Right cardiac atrium (tissue), 5 donors: ENCODE data around the gene CSNK1G2. TPM values are rescaled to one million over a fixed set of nuclear protein-coding genes. Genes with fewer than 3 reads are reported as not detected.
A peak's percentile ranks its signal among the peaks of the same experiment; 100 is the strongest.

Experiments used
- ATAC-seq, 2 donors: fragments of 200-7000 bp; cut with Tn5 transposase; one replicate each; pipeline versions ENCODE4 v1.8.0 to v1.9.1; 2020; ENCODE audit warnings: moderate library complexity in 2 of 2, mild to moderate bottlenecking in 1 of 2
- DNase-seq, 3 donors: peaks; one replicate each; pipeline ENCODE4 v3.0.0-alpha.2; 2020
- H3K27ac ChIP-seq: one replicate; pipeline ENCODE4 v1.5.1; 2013; ENCODE audit warnings: mild to moderate bottlenecking, low read length, control low read depth, moderate library complexity
- H3K27me3 ChIP-seq: one replicate; pipeline ENCODE4 v1.6.1; 2013; ENCODE audit not compliant: control insufficient read depth, insufficient read depth
- H3K4me1 ChIP-seq: one replicate; pipeline ENCODE4 v1.6.1; 2013; ENCODE audit warnings: low read length; ENCODE audit not compliant: control insufficient read depth, insufficient read depth
- H3K4me3 ChIP-seq: one replicate; pipeline ENCODE4 v1.5.1; 2013; ENCODE audit warnings: low read length, control low read depth
- H3K9me3 ChIP-seq: one replicate; pipeline ENCODE4 v1.6.1; 2013; ENCODE audit warnings: low read length; ENCODE audit not compliant: control insufficient read depth
- WGBS: extraction: QIAGEN DNeasy Blood & Tissue Kit; methylation state at CpG from one replicate; pipeline ENCODE4 v1.1.7; 2013; 5-methylcytosine and 5-hydroxymethylcytosine counted together
- intact Hi-C, 4 donors: fragments of 100-400 bp; cut with DNase I; formaldehyde crosslinking; loops; one replicate each; pipeline versions ENCODE4 v1.11.0 to v1.14.0; 2022 to 2023
- polyA plus RNA-seq: library from polyadenylated mRNA; stranded (reverse); fragments of 200-250 nt; gene quantifications from one replicate; pipeline ENCODE4 v1.2.3, GENCODE V29; 2013
- total RNA-seq, 4 donors: library from RNA; stranded (reverse); fragmentation: NEBNext Ultra II Directional; extraction: Animal tissue kit (Norgen Biotek cat#: 25700); gene quantifications; one replicate each; pipeline ENCODE4 v1.2.1, GENCODE V29; 2021
- donor health status: healthy with polysubstance abuse.
- donor health status: DM: no; HTN: yes; CAD: no.
- donor health status: DM: no; HTN: no; CAD: no.
- donor health status: DM: no; HTN: yes; CAD: no; lungs with severe emphysema.
- donor health status: DM: yes; HTN: yes; CAD: no.

The CSNK1G2 gene
- total and polyA plus RNA-seq, 5 donors = 25.6 to 32.2 (median 30.2) TPM

DNA sequence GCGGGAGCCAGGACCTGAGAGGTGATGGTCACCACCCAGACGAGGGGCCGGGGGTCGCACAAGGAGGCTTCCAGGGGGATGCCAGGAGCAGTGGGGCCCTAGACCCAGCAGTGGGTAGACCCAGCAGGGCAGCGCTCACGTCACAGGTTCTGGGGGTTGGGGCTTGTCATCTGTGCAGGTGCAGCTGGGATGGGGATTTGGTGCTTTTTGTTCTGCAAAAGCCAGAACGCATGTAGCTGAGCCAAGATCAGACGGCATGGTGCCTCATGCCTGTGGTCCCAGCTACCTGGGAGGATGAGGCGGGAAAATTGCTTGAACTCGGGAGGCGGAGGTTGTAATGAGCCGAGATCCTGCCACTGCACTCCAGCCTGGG, 15.1 kb downstream of the CSNK1G2 start:
- intact Hi-C loops = no loop called here
- H3K4me1 ChIP-seq = no peaks in the 10 kb centered on the region

DNA sequence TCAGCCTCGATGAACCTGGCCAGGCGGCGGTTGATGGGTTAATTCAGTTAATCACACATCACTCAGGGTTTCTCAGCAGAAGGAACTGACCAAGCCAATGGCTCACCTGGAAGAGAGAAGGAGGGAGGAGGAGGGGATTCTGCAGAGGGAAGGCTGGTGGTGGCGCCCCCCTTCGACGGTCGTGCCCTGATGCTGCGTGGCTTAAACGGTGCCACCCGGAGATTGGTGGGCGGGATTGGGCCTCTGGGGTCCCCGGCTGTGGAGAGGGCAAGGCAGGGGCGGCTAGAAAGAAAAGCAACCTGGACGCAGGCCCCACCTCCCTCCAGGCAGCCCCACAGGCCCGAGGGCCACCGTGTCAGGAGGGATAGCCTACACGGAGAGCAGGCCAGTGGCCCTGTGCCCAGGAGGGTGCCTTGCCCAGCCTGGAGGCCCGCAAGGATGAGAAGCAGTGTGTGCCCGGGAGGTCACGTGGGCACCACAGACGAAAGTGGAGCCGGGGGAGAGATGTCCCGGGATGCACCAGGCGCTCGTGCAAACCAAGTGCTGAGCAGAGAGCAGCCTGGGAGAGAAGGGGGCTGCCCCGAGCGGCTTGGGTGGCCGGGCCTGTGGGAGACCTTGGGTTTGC, 16.0 kb downstream of the CSNK1G2 start:
- H3K9me3 ChIP-seq = no peaks in the 10 kb centered on the region
- ATAC-seq = peak; percentile 14 to 18
- WGBS = 77% methylated on average over 28 of the region's 28 CpGs
- no peak overlapping the region for H3K4me3 ChIP-seq
- no peaks in the 10 kb centered on the region for H3K4me1 ChIP-seq
- peak; percentile 20 to 74 (median 54) for DNase-seq
- intact Hi-C loops = no loop called here
- H3K27me3 ChIP-seq = no peaks in the 10 kb centered on the region
- H3K27ac ChIP-seq = no peak overlapping the region

More for the DNA sequence above, 15.1 kb downstream of the CSNK1G2 start:
- Histone ChIP-seq H3K27ac (no peak overlapping the region), H3K4me3 (no peak overlapping the region), H3K9me3 (no peaks in the 10 kb centered on the region), H3K27me3 (no peaks in the 10 kb centered on the region)
- WGBS = 95% methylated on average over 12 of the region's 12 CpGs
- ATAC-seq (no peak), DNase-seq (peak in 1 of 3 donors; percentile 51)

DNA sequence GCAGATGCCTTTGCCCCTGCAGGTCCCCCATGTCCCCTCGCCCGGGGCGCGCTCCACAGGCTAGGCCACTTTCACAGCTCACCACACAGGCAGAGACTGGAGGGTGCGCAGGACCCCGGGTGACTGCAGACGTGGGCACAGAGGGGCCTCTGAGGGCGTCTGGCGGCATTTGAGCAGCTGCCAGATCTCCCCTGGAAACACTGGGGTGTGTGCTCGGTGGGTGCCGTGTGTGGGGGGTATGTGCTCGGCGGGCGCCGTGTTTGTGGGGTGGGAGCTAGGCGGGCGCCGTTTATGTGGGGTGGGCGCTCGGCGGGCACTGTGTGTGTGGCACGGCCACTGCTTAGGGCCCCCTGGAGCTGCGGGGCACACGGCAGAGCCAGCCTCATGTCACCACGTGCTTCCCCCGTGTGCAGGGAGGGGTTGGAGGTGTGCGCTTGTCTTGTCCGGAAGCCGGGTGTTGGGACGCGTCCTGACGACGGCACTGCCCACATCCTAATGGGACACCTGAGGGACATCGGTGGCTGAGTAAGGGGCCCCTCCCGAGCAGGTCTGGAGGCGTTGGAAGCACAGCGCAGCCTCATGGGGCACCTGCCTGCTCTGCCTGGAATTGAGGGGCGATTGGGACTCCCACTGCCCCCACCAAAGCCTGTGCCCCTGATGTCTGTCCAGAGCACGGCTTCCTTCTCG, 16.7 kb downstream of the CSNK1G2 start:
- Histone ChIP-seq H3K9me3 (no peaks in the 10 kb centered on the region), H3K4me3 (no peak overlapping the region), H3K27me3 (no peaks in the 10 kb centered on the region), H3K4me1 (no peaks in the 10 kb centered on the region), H3K27ac (no peak overlapping the region)
- ATAC-seq (peak in 1 of 2 donors; percentile 2), DNase-seq (peak in 1 of 3 donors; percentile 49)
- WGBS = 84% methylated on average over 40 of the region's 40 CpGs
- intact Hi-C loops = no loop called here

DNA sequence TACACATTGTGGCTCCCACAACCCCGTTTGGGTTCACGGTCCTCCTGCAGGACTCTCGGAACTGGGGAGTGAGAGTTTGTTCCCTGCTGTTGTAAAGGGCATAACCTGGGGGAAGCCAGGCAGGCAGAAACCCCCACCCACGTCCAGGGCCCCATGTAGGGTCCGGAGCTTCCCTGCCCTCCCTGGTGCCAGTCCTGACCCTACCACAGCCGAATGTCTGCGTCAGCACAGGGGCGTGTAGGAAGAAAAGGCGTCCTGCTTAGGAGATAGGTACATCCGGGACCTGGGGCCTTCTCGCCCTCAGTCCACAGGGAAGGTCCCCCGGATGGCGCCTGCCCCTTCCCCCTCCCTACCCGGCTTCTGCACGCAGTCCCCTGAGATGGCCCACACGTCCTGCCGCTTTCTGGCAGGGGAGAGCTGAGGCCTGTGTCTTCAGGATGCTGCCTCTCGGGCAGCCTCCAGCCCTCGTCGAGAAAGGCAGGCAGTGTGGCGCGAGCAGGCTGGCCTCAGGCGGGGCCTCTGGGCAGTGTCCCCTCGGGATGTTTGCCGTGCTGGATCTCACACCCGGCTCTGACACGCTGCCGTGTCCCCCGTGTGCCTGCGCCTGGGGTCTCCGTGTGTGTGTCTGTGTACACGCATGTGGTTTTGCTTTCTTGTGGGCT, 19.1 kb downstream of the CSNK1G2 start:
- H3K27ac ChIP-seq = no peak overlapping the region
- H3K27me3 ChIP-seq = no peaks in the 10 kb centered on the region
- intact Hi-C loops = no loop called here
- no peaks in the 10 kb centered on the region for H3K4me1 ChIP-seq
- H3K4me3 ChIP-seq = no peak overlapping the region
- WGBS = 91% methylated on average over 32 of the region's 32 CpGs
- no peaks in the 10 kb centered on the region for H3K9me3 ChIP-seq
- ATAC-seq = no peak
- peak in 1 of 3 donors; percentile 28 for DNase-seq

DNA sequence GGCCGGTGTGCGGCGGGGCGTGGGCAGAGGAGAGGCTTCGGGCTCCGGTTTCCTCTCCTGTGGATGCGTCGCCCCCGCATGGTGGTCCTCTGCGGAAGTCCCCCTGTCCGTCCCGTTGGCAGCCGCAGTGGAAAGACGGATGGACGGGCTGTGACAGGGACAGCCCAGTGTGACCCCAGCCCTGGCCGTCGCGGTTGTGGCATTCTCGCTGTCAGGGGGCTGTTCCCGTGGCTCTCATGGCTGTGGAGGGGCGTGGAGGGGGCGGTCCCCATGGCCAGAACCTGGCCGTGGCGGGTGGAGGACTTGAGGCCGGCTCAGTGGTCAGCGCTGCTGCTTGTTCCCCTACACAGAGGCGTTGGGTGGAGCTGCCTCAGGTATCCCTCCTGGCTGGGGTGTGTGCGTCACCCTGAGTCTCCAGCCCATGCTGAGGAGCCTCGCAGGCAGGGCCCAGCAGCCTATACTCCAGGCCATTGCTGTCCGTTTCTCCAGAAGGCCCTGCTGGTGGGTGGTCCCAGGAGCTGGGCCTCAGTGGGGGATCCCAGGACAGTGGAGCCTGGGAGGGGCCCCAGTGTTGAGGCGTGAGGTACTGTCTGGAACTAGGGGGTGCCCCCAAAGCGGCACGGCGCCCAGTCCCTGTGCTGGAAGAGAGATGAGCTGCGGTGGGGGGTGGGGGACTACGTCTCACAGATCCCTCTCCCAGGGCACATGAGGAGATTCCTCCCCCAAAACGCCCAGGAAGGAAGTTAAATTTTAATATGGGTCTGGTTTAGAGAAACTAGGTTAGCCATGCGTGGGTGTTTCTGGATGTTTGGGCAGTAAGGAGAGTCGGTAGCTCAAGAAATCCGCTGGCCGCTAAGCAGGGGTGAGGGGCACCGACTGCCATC, 20.3 kb downstream of the CSNK1G2 start:
- Histone ChIP-seq H3K27ac (no peak overlapping the region), H3K4me3 (no peak overlapping the region), H3K9me3 (no peaks in the 10 kb centered on the region), H3K4me1 (no peaks in the 10 kb centered on the region), H3K27me3 (no peaks in the 10 kb centered on the region)
- 90% methylated on average over 42 of the region's 42 CpGs for WGBS
- no peak for ATAC-seq
- DNase-seq = peak in 1 of 3 donors; percentile 30
- intact Hi-C loops = no loop called here

DNA sequence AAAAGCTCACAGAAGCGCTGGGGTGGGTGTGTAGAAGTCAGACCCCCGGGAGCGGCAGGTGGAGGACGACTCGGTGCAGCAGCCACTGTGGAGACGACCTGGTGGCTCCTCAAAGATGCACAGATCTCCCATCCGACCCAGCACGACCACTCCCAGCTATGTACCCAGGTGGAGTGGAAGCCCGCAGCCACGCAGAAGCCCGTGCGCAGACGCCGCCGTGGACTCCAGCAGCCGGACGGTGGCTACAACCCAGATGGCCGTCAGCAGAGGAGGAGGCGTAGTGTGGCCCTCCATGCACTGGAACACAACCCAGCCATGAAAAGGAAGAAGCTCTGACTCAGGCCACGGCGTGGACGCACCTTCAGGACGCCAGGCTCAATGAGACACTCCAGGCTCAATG, 21.7 kb downstream of the CSNK1G2 start:
- WGBS = 93% methylated on average over 23 of the region's 23 CpGs
- DNase-seq = peak in 1 of 3 donors; percentile 33
- Histone ChIP-seq H3K9me3 (no peaks in the 10 kb centered on the region), H3K27ac (no peak overlapping the region), H3K4me1 (no peaks in the 10 kb centered on the region), H3K27me3 (no peaks in the 10 kb centered on the region), H3K4me3 (no peak overlapping the region)
- no peak for ATAC-seq
- intact Hi-C loops = no loop called here

DNA sequence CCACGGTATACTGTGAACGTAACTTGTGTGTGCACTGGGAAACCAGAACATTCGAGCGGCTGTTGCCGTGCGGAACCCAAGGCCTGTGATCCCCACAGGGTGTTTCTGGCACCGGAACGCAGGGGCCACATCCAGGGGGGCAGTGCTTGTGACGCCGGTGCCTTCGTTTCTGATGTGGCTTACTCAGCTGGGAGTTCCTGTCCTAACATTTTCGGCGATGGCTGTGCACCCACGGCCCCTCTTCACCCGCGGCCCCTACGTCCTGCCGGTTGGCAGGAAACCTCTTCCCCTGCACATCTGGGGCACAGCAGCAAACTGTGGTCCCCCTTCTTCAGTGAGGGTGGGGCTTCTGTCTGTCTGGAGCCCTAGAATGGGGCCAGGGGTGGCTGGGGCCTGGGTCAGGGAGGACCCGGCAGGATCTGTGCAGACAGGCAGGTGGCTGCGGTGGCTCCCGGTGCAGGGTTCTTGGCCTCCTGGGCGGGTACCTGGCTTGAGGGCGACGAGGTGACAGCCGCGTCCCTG, 26.2 kb downstream of the CSNK1G2 start:
- Histone ChIP-seq H3K27me3 (no peaks in the 10 kb centered on the region), H3K4me3 (no peak overlapping the region), H3K27ac (no peak overlapping the region), H3K9me3 (no peaks in the 10 kb centered on the region), H3K4me1 (no peaks in the 10 kb centered on the region)
- DNase-seq (peak in 1 of 3 donors; percentile 34), ATAC-seq (no peak)
- intact Hi-C loops = no loop called here
- 88% methylated on average over 26 of the region's 26 CpGs for WGBS

DNA sequence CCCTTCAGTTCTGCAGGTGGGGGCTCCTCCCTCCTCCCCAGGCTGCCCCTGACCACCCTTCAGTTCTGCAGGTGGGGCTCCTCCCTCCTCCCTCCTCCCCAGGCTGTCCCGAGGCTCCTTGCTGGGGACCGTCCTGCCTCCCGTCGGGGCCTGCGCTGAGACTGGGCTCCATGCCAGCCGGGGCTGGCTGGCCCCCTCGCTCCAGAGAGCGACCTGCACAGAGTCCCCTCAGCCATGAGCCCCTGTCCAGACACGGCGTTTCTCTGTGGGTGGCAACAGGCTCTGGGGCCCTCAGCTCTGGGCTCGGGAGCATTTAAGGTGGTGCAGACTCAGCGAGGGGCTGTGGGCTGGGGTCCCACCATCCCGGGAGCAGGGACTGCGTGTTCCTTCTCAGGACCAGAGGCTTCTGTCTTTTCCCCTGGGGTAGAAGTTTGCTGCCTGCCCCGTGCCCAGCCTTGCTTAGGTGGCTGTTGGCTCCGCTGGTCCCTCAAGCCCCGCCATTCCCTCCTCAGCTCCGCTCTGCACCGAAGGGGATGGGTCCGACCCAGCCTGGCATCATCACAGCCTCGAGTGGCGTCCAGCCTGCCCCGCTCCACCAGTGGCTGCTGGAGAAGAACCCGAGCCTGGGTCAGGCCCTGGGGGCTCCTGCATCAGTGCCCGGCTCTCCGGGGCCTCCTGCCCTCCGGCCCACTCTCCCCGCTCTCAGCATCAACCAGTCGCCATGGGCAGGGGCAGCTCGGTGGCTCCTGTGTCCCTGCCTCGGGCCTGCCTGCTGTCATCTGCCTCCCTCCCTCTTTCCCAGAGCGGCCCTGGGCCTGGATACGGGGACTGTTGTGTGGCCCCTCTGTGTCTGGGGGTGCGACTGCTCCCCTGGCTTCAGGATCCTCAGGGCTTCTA, 27.6 kb downstream of the CSNK1G2 start:
- 70% methylated on average over 34 of the region's 34 CpGs for WGBS
- Histone ChIP-seq H3K27ac (no peak overlapping the region), H3K9me3 (no peaks in the 10 kb centered on the region), H3K4me1 (no peaks in the 10 kb centered on the region), H3K27me3 (no peaks in the 10 kb centered on the region), H3K4me3 (no peak overlapping the region)
- ATAC-seq (peak in 1 of 2 donors; percentile 29), DNase-seq (peak in 1 of 3 donors; percentile 28)
- intact Hi-C loops = no loop called here

DNA sequence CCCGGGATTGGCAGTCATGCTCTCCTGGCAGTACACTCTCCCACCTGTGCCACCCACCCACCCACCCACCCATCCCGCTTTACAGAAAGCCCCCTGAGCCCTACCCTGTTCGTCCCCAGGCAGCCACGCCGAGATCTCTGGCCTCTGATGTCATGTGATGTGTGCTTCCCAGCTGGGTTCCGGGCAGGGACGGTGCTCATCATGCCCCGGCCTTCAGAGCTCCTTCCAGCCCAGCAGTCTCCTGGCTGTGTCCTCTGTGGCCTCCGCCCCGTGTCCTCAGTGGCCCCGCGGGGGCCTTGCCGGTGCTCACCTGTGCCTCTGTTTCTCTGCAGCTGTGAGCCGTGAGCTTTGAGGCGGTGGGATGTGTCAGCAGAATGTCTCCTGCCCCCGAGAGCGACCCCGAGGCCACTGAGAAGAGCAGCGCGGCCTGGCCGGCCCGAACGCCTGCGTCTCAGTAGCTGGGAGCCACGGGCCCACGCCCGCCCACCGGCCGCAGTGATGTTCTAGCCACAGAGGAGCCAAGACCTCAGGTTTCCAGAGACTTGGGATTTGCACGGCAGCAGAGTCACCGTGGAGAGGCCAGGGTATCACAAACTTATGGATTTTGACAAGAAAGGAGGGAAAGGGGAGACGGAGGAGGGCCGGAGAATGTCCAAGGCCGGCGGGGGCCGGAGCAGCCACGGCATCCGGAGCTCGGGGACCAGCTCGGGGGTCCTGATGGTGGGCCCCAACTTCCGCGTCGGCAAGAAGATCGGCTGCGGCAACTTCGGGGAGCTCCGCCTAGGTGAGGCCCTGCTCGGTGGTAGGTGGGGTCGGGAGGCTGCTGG, 28.4 kb downstream of the CSNK1G2 start:
- intact Hi-C loops = no loop called here
- H3K4me3 ChIP-seq = no peak overlapping the region
- H3K9me3 ChIP-seq = no peaks in the 10 kb centered on the region
- no peak overlapping the region for H3K27ac ChIP-seq
- ATAC-seq = peak in 1 of 2 donors; percentile 6
- peak in 1 of 3 donors; percentile 37 for DNase-seq
- H3K27me3 ChIP-seq = no peaks in the 10 kb centered on the region
- H3K4me1 ChIP-seq = no peaks in the 10 kb centered on the region
- 94% methylated on average over 49 of the region's 49 CpGs for WGBS
